NB4 (cell line): ENCODE measurements around the gene ANTKMT.

ENCODE experiments used
- DNase-seq: peaks from one replicate; pipeline ENCODE4 v3.0.0; 2010; ENCODE audit warnings: low read depth
- H3K4me3 ChIP-seq: one replicate; pipeline ENCODE4 v1.5.1; 2011; ENCODE audit warnings: mild to moderate bottlenecking, low read depth, low read length, moderate library complexity
- MYC ChIP-seq: IDR thresholded peaks from 2 replicates; pipeline ENCODE4 v1.6.1; 2011; ENCODE audit warnings: low read depth, low read length
- POLR2A ChIP-seq: IDR thresholded peaks from 2 replicates; pipeline ENCODE4 v1.6.1; 2011; ENCODE audit warnings: mild to moderate bottlenecking; ENCODE audit not compliant: insufficient read length; ENCODE audit errors: extremely low read depth
- TF ChIP-seq, protein P1 (sequence below): IDR thresholded peaks from one replicate; pipeline ENCODE4 v1.5.1; 2012; ENCODE audit warnings: low read depth, low read length
- TF ChIP-seq, protein P2 (sequence below): IDR thresholded peaks from 2 replicates; pipeline ENCODE4 v1.6.1; 2011; ENCODE audit warnings: low read depth, low read length

ANTKMT gene

DNA sequence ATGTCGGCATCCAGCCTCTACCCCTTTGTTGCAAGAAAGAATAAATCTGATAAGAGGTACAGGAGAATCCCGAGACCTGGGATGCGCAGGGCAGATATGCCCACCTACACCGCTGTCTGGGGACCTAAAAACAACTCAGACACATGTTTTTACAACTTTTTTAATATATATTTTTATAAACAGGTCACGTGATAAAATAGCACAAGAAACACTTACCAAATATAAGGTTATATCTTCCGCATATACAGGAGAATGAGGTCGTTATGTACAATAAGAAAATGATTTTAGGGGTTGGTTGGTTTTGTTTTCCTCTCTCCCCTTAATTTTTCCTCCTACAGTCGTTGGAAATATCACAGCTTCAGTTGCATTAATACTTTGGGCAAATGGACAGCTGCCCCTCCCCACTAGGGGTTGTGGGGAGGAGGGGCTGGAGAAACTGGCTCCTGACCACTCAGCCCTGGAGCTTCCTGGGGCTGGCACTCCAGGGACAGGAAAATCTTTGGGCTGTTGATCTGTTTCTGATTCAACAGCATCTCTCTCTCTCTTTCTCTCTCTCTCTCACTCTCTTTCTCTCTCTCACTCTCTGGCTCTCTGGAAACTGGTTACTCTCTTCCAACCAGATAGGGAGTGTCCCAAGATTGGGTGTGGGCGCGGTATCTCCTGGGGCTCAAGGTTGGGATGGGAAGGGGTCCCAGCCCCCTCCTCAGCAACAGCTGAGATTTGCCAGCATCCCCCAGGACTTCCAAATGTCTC is 28.4 kb upstream of the ANTKMT start:
- TF ChIP-seq, protein P1, sequence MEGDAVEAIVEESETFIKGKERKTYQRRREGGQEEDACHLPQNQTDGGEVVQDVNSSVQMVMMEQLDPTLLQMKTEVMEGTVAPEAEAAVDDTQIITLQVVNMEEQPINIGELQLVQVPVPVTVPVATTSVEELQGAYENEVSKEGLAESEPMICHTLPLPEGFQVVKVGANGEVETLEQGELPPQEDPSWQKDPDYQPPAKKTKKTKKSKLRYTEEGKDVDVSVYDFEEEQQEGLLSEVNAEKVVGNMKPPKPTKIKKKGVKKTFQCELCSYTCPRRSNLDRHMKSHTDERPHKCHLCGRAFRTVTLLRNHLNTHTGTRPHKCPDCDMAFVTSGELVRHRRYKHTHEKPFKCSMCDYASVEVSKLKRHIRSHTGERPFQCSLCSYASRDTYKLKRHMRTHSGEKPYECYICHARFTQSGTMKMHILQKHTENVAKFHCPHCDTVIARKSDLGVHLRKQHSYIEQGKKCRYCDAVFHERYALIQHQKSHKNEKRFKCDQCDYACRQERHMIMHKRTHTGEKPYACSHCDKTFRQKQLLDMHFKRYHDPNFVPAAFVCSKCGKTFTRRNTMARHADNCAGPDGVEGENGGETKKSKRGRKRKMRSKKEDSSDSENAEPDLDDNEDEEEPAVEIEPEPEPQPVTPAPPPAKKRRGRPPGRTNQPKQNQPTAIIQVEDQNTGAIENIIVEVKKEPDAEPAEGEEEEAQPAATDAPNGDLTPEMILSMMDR, result no peak

DNA sequence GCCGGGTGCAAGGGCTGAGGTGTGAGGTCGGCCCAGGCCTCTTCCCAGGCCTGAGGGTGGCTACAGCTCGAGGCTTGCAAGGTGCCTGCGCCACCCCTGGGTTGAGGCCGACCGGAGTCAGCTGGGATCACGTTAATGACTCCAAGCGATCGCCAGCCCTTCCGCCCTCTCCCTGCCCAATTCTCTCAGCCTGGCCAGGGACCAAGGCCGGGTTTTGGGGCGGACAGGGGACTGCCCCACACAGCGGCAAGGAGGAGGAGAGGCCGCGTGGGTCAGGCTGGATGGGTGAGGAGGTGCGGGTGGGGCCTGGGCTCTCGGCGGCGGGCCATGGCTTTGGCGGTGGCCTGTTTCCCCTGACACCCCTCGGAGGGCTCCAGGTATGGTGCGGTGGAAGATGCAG is 27.6 kb upstream of the ANTKMT start:
- DNase-seq, result no peak
- TF ChIP-seq, protein P1, result no peak
- H3K4me3 ChIP-seq, result no peak overlapping the region

More for the DNA sequence above, 28.4 kb upstream of the ANTKMT start:
- no peak for DNase-seq
- no peak overlapping the region for H3K4me3 ChIP-seq

- no peak for TF ChIP-seq MYC
- TF ChIP-seq, protein P1, result no peak
- no peak for TF ChIP-seq POLR2A
- TF ChIP-seq, protein P2, sequence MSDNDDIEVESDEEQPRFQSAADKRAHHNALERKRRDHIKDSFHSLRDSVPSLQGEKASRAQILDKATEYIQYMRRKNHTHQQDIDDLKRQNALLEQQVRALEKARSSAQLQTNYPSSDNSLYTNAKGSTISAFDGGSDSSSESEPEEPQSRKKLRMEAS, result no peak
- H3K4me3 ChIP-seq, result no peak overlapping the region
- DNase-seq, result no peak
Observed at GRCh38 chr16:693766-694165, 27.2 kb upstream of the ANTKMT start.

- DNase-seq, result no peak
- no peak overlapping the region for H3K4me3 ChIP-seq
Observed at GRCh38 chr16:694187-694862, 26.6 kb upstream of the ANTKMT start.

DNA sequence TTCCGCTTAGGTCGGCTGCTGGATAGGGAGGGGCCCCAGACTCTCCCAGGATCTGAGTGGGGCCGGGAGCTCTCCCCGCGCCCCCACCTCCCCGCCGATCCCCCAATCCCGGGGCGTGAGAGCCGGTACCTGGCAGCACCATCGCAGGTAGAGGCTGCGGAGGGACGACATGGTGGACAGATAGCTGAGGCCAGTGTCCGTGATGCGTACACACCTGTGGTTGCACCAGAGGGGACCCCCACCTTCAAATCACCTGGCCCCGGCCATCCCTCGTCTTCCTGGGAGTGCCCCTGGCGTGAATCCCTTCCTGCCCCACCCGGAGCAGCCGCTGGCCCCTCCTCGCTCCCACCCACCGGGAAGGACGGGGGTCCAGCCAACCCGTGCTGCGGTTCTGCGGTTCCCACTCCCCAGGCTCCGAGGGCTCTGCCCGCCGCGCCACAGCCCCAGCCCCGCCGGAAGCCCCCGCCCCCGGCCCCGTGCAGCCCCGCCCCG is 26.0 kb upstream of the ANTKMT start:
- TF ChIP-seq, protein P1, result no peak
- no peak for TF ChIP-seq MYC
- TF ChIP-seq, protein P2, result no peak
- no peak for TF ChIP-seq POLR2A
- no peak for DNase-seq
- no peak overlapping the region for H3K4me3 ChIP-seq

More at GRCh38 chr16:694187-694862, 26.6 kb upstream of the ANTKMT start:
- TF ChIP-seq MYC, result no peak
- no peak for TF ChIP-seq POLR2A

- H3K4me3 ChIP-seq, result no peak overlapping the region
- no peak for DNase-seq
- TF ChIP-seq MYC (no peak), POLR2A (no peak)
- TF ChIP-seq, protein P2, result no peak
- TF ChIP-seq, protein P1, result no peak
Observed at GRCh38 chr16:695355-696089, 25.4 kb upstream of the ANTKMT start.
